Measurements from ENCODE around the gene SLC6A20. TPM values are rescaled to one million over a fixed set of nuclear protein-coding genes. Genes with fewer than 3 reads are reported as not detected.

SLC6A20 gene
- polyA plus RNA-seq, 1 experiment = not detected

DNA sequence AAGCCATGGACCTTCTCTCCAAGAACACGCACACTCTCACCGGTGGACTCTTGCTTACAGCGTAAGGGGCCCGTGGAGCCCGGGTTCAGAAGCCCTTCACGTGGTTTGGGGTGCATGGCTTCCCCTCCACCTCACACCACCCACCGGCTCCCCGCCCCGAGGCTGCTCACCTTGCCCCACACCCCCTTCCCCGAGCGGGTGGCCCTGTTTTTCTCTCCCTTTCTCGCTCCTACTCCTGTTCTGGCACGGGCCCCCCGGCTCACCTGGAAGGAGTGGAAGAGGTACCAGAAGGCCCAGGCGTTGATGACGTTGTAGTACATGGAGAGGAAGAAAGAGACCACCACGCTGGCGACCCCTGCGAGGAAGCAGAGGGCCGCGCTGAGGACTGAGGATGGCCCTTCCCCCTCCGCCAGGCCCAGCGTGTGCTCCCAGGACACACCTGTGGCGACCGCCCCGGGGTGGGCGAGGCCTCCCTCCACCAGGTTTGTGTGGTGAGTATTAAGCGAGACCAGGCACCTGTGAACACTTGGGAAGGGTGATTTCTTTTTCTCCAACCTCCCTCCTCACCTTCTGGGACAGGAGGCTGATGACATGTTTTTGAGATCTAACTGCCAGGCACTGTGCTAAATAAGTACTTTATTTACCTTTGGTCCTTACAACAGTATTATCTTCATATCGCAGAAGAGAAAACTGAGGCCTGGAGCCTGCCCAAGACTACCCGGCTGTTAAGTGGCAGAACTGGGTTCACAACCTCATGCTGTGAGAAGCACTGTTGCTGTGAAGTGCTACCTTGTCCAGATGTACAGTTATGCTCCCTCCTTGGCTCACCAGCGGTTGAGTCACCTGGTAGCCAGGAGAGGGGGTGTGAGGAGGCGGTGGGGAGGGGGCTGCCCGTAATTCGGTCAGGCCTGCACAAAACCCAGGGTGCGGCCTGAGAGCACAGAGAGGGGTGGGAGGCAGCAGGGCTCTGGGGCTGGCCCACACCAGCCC lies 16.3 kb downstream of the SLC6A20 start:
- ChIA-PET CTCF (no interaction called here), POLR2A (no interaction called here)
- no peak overlapping the region for H3K4me3 ChIP-seq (ENCODE audit: low read depth, low read length)
- H3K27me3 ChIP-seq (ENCODE audit: control insufficient read depth, insufficient read depth, low read length) = peaks cover 11% of the 10 kb centered on the region
- TF ChIP-seq, protein P1, sequence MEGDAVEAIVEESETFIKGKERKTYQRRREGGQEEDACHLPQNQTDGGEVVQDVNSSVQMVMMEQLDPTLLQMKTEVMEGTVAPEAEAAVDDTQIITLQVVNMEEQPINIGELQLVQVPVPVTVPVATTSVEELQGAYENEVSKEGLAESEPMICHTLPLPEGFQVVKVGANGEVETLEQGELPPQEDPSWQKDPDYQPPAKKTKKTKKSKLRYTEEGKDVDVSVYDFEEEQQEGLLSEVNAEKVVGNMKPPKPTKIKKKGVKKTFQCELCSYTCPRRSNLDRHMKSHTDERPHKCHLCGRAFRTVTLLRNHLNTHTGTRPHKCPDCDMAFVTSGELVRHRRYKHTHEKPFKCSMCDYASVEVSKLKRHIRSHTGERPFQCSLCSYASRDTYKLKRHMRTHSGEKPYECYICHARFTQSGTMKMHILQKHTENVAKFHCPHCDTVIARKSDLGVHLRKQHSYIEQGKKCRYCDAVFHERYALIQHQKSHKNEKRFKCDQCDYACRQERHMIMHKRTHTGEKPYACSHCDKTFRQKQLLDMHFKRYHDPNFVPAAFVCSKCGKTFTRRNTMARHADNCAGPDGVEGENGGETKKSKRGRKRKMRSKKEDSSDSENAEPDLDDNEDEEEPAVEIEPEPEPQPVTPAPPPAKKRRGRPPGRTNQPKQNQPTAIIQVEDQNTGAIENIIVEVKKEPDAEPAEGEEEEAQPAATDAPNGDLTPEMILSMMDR (IDR thresholded peaks at IDR 0.05; ENCODE audit: insufficient read depth, low read depth, low read length) = no peak
- DNase-seq (ENCODE audit: low read depth) = no peak
- H3K36me3 ChIP-seq (ENCODE audit: control insufficient read depth, insufficient read depth, low read length) = no peaks in the 10 kb centered on the region

DNA sequence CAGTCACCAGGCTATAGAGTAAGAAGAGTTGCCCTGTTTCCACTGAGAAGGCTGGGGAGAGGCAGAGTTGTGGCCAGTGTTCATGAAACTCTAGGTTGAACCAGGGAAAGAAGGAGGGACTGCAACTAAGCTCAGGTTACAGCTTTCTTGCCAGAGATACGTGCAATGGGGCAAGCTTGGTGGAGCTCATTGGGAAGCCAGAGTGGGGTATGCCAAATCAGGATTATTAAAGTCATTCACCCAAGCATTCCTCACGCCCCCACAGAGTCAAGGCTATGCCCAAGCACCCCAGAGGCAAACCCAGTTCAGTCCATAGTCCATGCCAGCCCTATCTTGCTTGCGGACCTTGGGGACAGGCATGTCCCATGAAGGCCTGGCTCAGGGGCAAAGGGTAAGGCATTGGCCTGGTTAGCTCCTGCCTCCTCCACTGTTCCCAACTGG lies 17.6 kb downstream of the SLC6A20 start:
- CTCF ChIA-PET = interaction anchor here (0.9 to 1.2 kb wide), 2 partner anchors 11 to 18 kb away, joined by 3 read pairs; no protein-coding TSS in a partner anchor
- no peaks in the 10 kb centered on the region for H3K36me3 ChIP-seq (ENCODE audit: control insufficient read depth, insufficient read depth, low read length)
- no peak overlapping the region for H3K4me3 ChIP-seq (ENCODE audit: low read depth, low read length)
- H3K27me3 ChIP-seq (ENCODE audit: control insufficient read depth, insufficient read depth, low read length) = peaks cover 13% of the 10 kb centered on the region
- TF ChIP-seq, protein P1 (IDR thresholded peaks at IDR 0.05; ENCODE audit: insufficient read depth, low read depth, low read length) = no peak
- no peak for DNase-seq (ENCODE audit: low read depth)
- POLR2A ChIA-PET = no interaction called here

DNA sequence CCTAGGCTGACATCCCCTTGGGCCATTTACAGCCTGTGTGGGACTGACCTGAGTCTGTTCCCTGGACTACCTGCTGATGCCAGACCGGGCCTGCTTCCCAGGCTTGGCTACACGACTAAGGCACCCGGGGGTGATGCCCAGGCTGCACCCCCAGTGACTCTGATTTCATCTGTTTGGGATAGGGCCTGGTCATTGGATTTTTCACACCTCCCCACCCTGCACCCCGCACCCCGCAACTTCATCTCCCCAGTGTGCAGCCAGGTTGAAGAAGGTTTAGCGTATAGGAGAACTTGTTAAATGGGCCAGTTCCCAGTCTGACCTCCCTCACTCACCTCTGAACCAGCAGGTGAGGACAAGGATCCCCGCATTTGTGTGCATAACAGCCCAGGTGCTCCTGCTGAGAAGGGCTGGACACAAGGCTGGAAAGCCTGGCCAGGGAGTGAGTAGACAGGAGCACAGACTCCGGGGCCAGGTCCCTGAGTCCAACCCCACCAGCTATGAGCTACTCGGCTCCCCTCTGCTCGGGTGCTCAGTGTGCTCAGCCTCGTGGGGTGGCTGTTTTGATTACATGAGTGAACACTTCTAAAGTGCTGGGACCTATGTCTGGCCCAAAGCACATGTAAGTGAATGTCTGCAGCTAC lies 18.5 kb downstream of the SLC6A20 start:
- DNase-seq (ENCODE audit: low read depth) = no peak
- H3K4me3 ChIP-seq (ENCODE audit: low read depth, low read length) = no peak overlapping the region
- ChIA-PET CTCF (interaction anchor here (0.9 to 1.4 kb wide), 2 partner anchors 15 to 28 kb away, joined by 3 read pairs; no protein-coding TSS in a partner anchor), POLR2A (no interaction called here)
- H3K27me3 ChIP-seq (ENCODE audit: control insufficient read depth, insufficient read depth, low read length) = peaks cover 15% of the 10 kb centered on the region
- TF ChIP-seq, protein P1 (IDR thresholded peaks at IDR 0.05; ENCODE audit: insufficient read depth, low read depth, low read length) = no peak
- no peaks in the 10 kb centered on the region for H3K36me3 ChIP-seq (ENCODE audit: control insufficient read depth, insufficient read depth, low read length)

DNA sequence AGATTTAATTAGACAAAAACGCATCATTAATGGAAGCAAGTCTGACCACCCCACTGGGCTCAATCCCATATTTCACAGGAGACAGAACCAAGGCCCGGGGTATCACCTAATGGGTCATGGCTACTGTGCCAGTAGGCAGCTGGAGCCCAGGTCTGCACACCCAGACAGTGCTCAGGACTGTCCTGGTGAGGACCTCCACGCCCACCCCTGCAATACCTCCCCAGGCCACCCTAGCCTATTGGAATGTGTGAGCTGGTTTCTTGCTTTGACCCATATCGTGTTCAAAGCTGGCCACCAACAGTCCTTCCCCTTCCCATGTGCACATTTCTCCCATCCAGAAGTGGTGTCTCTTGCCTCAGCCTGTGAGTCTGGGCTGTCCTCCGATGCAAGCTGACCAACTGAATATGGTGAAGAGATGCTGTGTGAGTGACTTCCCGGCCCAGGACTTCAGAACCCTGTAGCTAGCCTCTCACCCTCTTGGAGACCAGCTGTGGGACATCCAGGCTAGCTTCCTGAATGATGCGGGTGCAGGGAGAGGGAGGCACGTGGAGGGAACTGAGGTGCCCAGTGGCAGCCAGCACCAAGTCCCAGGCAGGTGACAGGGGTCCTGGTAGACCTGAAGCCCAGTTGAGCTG lies 19.1 kb downstream of the SLC6A20 start:
- POLR2A ChIA-PET = no interaction called here
- TF ChIP-seq, protein P1 (IDR thresholded peaks at IDR 0.05; ENCODE audit: insufficient read depth, low read depth, low read length) = no peak
- no peak for DNase-seq (ENCODE audit: low read depth)
- no peaks in the 10 kb centered on the region for H3K36me3 ChIP-seq (ENCODE audit: control insufficient read depth, insufficient read depth, low read length)
- peaks cover 15% of the 10 kb centered on the region for H3K27me3 ChIP-seq (ENCODE audit: control insufficient read depth, insufficient read depth, low read length)
- H3K4me3 ChIP-seq (ENCODE audit: low read depth, low read length) = no peak overlapping the region
- CTCF ChIA-PET = interaction anchor here (0.9 to 4.8 kb wide), 4 partner anchors 15 to 28 kb away, joined by 3 to 24 read pairs (median 3); no protein-coding TSS in a partner anchor
